Heart left ventricle (tissue), 16 donors: Measurements from ENCODE around the gene COA3. TPM values are rescaled to one million over a fixed set of nuclear protein-coding genes. Genes with fewer than 3 reads are reported as not detected.
"Not testable (repeated sequence)": the region's sequence is repeated elsewhere in the genome, so short reads cannot be mapped to it uniquely, and the experiment has no call there.

Experiments used
- ATAC-seq, 4 donors: fragments of 200-7000 bp; cut with Tn5 transposase; one replicate each; pipeline ENCODE4 v1.9.1; 2020 to 2022; ENCODE audit warnings: moderate library complexity in 4 of 4, mild to moderate bottlenecking in 3 of 4, moderate number of reproducible peaks in 1 of 4
- DNase-seq, 5 donors: peaks; one replicate each; pipeline ENCODE4 v3.0.0-alpha.2; 2020
- H3K27ac ChIP-seq, 12 donors: fragments of 200-600 bp; sonication (generic) in 4 of 12; one replicate each; pipeline versions ENCODE4 v1.5.0 to v1.8.0; 2016 to 2022; ENCODE audit warnings: mild to moderate bottlenecking in 2 of 12
- H3K27me3 ChIP-seq, 9 donors: fragments of 200-600 bp; sonication (generic) in 2 of 9; one replicate each; pipeline versions ENCODE4 v1.5.1 to v1.8.0; 2016 to 2022; ENCODE audit warnings: mild to moderate bottlenecking in 3 of 9
- H3K36me3 ChIP-seq, 9 donors: fragments of 200-600 bp; sonication (generic) in 2 of 9; one replicate each; pipeline versions ENCODE4 v1.5.0 to v1.8.0; 2018 to 2022; ENCODE audit warnings: mild to moderate bottlenecking in 2 of 9
- H3K4me1 ChIP-seq, 12 donors: fragments of 200-600 bp; sonication (generic) in 4 of 12; one replicate each; pipeline versions ENCODE4 v1.5.0 to v1.8.0; 2016 to 2022; ENCODE audit warnings: mild to moderate bottlenecking in 3 of 12
- H3K4me3 ChIP-seq, 12 donors: fragments of 200-600 bp; sonication (generic) in 4 of 12; one replicate each; pipeline versions ENCODE4 v1.5.0 to v1.8.0; 2017 to 2022; ENCODE audit warnings: mild to moderate bottlenecking in 9 of 12, moderate library complexity in 4 of 12
- H3K9me3 ChIP-seq, 12 donors: fragments of 200-600 bp; sonication (generic) in 4 of 12; one replicate each; pipeline versions ENCODE4 v1.5.0 to v1.8.0; 2016 to 2022; ENCODE audit warnings: mild to moderate bottlenecking in 1 of 12
- POLR2A ChIP-seq, 2 donors: fragments of 450-650 bp; IDR thresholded peaks; one replicate each; pipeline ENCODE4 v1.6.1; 2017; ENCODE audit warnings: antibody characterized with exemption in 2 of 2, mild to moderate bottlenecking in 2 of 2, moderate library complexity in 2 of 2
- WGBS, 4 donors: extraction: QIAGEN DNeasy Blood & Tissue Kit in 2 of 4; methylation state at CpG; one replicate each; pipeline versions ENCODE4 v1.1.5 to v1.1.7; 2013 to 2018; 5-methylcytosine and 5-hydroxymethylcytosine counted together
- intact Hi-C, 10 donors: fragments of 100-400 bp; cut with DNase I; formaldehyde crosslinking; loops; one replicate each; pipeline versions ENCODE4 v1.11.1 to v1.14.2; 2022
- polyA plus RNA-seq, 2 donors: library from polyadenylated mRNA; stranded (reverse); fragments of 200-250 nt; gene quantifications; one replicate each; pipeline ENCODE4 v1.2.3, GENCODE V29; 2013
- total RNA-seq, 9 donors: library from RNA; depleted of rRNA in 2 of 9; stranded (reverse); fragments of >200 nt in 2 of 9; fragmentation: NEBNext Ultra II Directional in 3 of 9; extraction: Animal tissue kit (Norgen Biotek cat#: 25700) in 3 of 9; gene quantifications; one replicate each; pipeline versions ENCODE4 v1.1.0 to v1.2.4, GENCODE V29; 2016 to 2023
- TF ChIP-seq, protein P1 (sequence below), 12 donors: fragments of 200-600 bp; sonication (generic) in 4 of 12; IDR thresholded peaks; one replicate each; pipeline versions ENCODE4 v1.5.0 to v1.8.0; 2018 to 2022; ENCODE audit warnings: antibody characterized with exemption in 12 of 12, mild to moderate bottlenecking in 5 of 12
- donor health status: ischemic (EF 13 %, LVEDD 7.1; RV severe dilation, severe dysfunction).
- donor health status: healthy with polysubstance abuse.
- donor health status: DM: no; HTN: yes; CAD: no.
- donor health status: DM: no; HTN: no; CAD: no.
- donor health status: ischemic (EF 25% LVEDD 6.9; RV normal size, moderate dysfunction).
- donor health status: ischemic (EF 25% LVEDD 5.7; RV mildly dilated, moderate dysfunction).
- donor health status: healthy.
- donor health status: DM: yes; HTN: yes; CAD: no.
- donor health status: ischemic (EF 35%, LVEDD 5.7; RV mildly dilated, moderate dysfunction).
- donor health status: nonischemic (EF 11% LVEDD 7.7; RV severe dilation, severe dysfunction).
- donor health status: DM: yes; HTN: yes; CAD: no.
- donor health status: PGD.
- donor health status: ischemic (EF 29% LVEDD 5.4; RV normal size, mild dysfunction).
- donor health status: nonischemic (EF 23%, LVEDD 6.1; RV moderate dilation, normal function).

COA3 gene
- total and polyA plus RNA-seq, 11 donors = 56.2 to 136 (median 72.4) TPM

DNA sequence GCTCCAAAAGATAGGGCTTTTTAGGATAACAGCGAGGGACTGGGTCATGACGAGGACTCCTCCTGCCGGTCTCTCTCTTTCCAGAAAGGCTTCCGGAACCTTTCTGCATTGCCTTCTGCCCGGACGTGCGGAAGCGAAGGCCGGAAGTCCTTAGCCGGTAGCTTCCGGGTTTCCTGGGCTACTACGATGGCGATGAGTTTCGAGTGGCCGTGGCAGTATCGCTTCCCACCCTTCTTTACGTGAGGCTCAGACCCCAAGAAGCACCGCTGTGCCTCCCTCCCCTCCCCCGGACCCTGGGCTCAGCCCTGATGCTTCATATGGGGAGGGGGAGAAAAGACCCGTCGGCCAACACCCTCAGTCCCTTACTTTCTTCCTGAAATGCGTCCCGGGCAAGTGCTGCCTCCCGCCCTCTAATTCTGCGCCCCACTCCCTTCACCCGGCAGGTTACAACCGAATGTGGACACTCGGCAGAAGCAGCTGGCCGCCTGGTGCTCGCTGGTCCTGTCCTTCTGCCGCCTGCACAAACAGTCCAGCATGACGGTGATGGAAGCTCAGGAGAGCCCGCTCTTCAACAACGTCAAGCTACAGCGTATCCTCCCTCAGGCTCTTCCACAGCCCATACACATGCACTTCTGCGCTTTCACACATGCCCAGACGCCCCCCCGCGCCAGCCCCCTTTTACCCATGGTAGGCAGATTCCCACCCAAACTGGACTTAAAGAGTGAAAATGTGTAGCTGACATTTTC lies 25.0 kb downstream of the COA3 start, which contains the start of gene VPS25:
Gene VPS25 (plus strand): TSS at position 160 of the 746 bp plus-strand sequence. CDS start 27 bp downstream, at position 187.
- Histone ChIP-seq H3K27me3 (no peaks in the 10 kb centered on the region), H3K36me3 (peaks cover 0 to 40% (median 33%) of the 10 kb centered on the region in 9 donors), H3K9me3 (no peaks in the 10 kb centered on the region), H3K27ac (peak within 1 kb of the TSS; percentile 20 to 86 (median 79)), H3K4me1 (peaks cover 0 to 18% (median 9%) of the 10 kb centered on the region in 12 donors), H3K4me3 (peak within 1 kb of the TSS; percentile 47 to 94 (median 84))
- DNase-seq (peak; percentile 75 to 85 (median 81)), ATAC-seq (peak; percentile 90 to 98 (median 97))
- intact Hi-C loops = loop anchor here in 2 of 10 donors (5.0 to 10.0 kb wide), 2 partner anchors 49 to 51 kb away; partner anchors contain the start of gene BECN1 (in 2 of the 2)
- TF ChIP-seq, protein P1, sequence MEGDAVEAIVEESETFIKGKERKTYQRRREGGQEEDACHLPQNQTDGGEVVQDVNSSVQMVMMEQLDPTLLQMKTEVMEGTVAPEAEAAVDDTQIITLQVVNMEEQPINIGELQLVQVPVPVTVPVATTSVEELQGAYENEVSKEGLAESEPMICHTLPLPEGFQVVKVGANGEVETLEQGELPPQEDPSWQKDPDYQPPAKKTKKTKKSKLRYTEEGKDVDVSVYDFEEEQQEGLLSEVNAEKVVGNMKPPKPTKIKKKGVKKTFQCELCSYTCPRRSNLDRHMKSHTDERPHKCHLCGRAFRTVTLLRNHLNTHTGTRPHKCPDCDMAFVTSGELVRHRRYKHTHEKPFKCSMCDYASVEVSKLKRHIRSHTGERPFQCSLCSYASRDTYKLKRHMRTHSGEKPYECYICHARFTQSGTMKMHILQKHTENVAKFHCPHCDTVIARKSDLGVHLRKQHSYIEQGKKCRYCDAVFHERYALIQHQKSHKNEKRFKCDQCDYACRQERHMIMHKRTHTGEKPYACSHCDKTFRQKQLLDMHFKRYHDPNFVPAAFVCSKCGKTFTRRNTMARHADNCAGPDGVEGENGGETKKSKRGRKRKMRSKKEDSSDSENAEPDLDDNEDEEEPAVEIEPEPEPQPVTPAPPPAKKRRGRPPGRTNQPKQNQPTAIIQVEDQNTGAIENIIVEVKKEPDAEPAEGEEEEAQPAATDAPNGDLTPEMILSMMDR (IDR thresholded peaks at IDR 0.05) = peak in 6 of 12 donors; percentile 24 to 51 (median 32)
- peak in 1 of 2 donors; percentile 53 for TF ChIP-seq POLR2A (IDR thresholded peaks at IDR 0.05)
- WGBS, 4 donors = 1% methylated on average over 36 to 39 of the region's 39 CpGs

DNA sequence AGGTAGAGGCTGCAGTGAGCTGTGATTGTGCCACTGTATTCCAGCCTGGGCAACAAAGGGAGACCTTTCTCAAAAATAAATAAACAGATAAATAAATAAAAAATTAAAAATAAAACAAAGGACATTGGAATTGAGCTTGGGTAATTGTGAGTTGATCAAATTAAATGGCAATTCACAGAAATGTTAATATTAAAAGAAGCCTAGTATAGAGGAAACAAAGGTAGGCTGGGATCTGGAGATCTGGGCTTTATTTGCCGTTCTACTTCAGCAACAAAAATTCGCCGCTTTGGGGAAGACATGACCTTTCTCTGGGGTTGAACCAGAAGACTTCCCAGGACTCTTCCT lies 25.6 kb downstream of the COA3 start:
- Histone ChIP-seq H3K27ac (peak overlapping the region in 11 of 12 donors; percentile 48 to 86 (median 80)), H3K4me1 (peaks cover 0 to 18% (median 9%) of the 10 kb centered on the region in 12 donors), H3K27me3 (no peaks in the 10 kb centered on the region), H3K4me3 (peak overlapping the region; percentile 47 to 94 (median 84)), H3K9me3 (no peaks in the 10 kb centered on the region), H3K36me3 (peaks cover 0 to 35% (median 28%) of the 10 kb centered on the region in 9 donors)
- intact Hi-C loops = loop anchor here in 2 of 10 donors (5.0 to 10.0 kb wide), 2 partner anchors 49 to 52 kb away; partner anchors contain the start of gene BECN1 (in 2 of the 2)
- TF ChIP-seq, protein P1 (IDR thresholded peaks at IDR 0.05) = no peak
- no peak for TF ChIP-seq POLR2A (IDR thresholded peaks at IDR 0.05)
- WGBS, 4 donors = 3 to 12% (median 7%) methylated on average over 3 of the region's 3 CpGs
- ATAC-seq = no peak
- DNase-seq = no peak

DNA sequence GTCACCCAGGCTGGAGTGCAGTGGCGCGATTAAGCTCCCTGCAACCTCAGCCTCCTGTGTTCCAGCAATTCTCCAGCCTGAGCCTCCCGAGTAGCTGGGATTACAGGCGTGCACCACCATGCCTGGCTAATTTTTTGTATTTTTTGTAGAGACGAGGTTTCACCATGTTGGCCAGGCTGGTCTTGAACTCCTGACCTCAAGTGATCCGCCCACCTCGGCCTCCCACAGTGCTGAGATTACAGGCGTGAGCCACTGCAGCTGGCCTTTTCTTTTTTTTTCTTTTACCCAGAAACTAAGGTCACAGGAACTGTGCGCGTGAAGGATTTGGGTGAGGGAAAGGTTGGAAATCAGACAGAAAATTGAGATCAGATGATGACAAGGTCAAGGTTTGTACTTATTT lies 28.5 kb downstream of the COA3 start:
- not testable (repeated sequence) for H3K27me3 ChIP-seq
- WGBS, 4 donors = 68 to 78% (median 72%) methylated on average over 10 of the region's 10 CpGs

DNA sequence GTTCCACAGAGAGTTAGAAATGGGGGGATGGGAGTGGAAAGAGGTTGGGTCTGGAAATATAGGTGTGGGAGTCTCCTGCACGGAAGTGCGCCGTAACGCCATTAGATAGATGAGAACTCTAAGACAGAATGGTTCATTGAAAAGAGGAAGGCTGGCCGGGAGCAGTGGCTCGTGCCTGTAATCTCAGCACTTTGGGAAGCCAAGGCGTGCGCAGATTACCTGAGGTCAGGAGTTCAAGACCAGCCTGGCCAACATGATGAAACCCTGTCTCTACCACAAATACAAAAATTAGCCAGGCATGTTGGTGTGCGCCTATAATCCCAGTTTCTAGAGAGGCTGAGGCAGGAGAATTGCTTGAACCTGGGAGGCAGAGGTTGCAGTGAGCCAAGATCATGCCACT lies 30.5 kb downstream of the COA3 start:
- not testable (repeated sequence) for H3K36me3 ChIP-seq, ATAC-seq, H3K27me3 ChIP-seq, H3K9me3 ChIP-seq, H3K27ac ChIP-seq, H3K4me3 ChIP-seq, DNase-seq
- H3K4me1 ChIP-seq = peaks cover 0 to 19% (median 5%) of the 10 kb centered on the region in 12 donors
- intact Hi-C loops = loop anchor here in 2 of 10 donors (10.0 kb wide), 3 partner anchors 163 to 193 kb away; partner anchors contain the start of genes PSMC3IP (in 1 of the 2), RETREG3 (in 1 of the 2) and TUBG1 (in 1 of the 2)
- WGBS, 4 donors = 53 to 66% (median 62%) methylated on average over 9 of the region's 9 CpGs

More for the DNA sequence above, 28.5 kb downstream of the COA3 start:
- H3K27ac ChIP-seq, H3K9me3 ChIP-seq, H3K36me3 ChIP-seq, ATAC-seq, H3K4me3 ChIP-seq, DNase-seq: not testable (repeated sequence)
- H3K4me1 ChIP-seq = peaks cover 0 to 18% (median 11%) of the 10 kb centered on the region in 12 donors
- intact Hi-C loops = loop anchor here in 4 of 10 donors (5.0 to 10.0 kb wide), 5 partner anchors 52 to 195 kb away; partner anchors contain the start of genes BECN1 (in 2 of the 4), PSMC3IP (in 1 of the 4), RETREG3 (in 1 of the 4) and TUBG1 (in 1 of the 4)

DNA sequence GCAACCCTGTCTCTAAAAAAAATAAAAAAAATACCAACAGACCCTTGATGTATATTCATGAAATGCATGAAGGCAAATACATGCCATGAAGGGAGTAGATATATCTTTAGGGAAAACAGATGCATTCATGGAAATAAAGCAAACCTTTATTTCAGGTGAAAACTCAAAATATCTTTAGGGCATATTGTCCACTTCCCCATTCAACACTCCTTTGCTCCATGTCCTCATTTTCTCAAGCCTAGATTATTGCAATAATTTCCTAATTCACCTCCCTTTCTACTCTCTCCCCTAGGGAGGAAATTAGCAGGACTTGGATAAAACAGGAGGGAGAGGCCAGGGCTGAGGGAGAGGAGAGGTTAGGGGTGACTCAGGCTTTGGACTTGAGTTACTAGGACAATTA lies 31.0 kb downstream of the COA3 start:
- Histone ChIP-seq H3K4me1 (peaks cover 0 to 20% (median under 1%) of the 10 kb centered on the region in 12 donors), H3K9me3 (no peaks in the 10 kb centered on the region), H3K4me3 (no peak overlapping the region), H3K27ac (no peak overlapping the region), H3K27me3 (peaks cover 0 to 3% (median 0%) of the 10 kb centered on the region in 9 donors), H3K36me3 (no peaks in the 10 kb centered on the region)
- DNase-seq = no peak
- intact Hi-C loops = loop anchor here in 2 of 10 donors (10.0 kb wide), 3 partner anchors 163 to 193 kb away; partner anchors contain the start of genes PSMC3IP (in 1 of the 2), RETREG3 (in 1 of the 2) and TUBG1 (in 1 of the 2)
- ATAC-seq = no peak
- no peak for TF ChIP-seq POLR2A (IDR thresholded peaks at IDR 0.05)
- TF ChIP-seq, protein P1 (IDR thresholded peaks at IDR 0.05) = no peak
